ENCODE measurements around the gene TCHH. TPM values are rescaled to one million over a fixed set of nuclear protein-coding genes. Genes with fewer than 3 reads are reported as not detected.

TCHH gene
- total and polyA plus RNA-seq, 2 of the 13 experiments (the other 11 are each of a cell fraction or from before 2014, with no cell fraction given) = not detected

DNA sequence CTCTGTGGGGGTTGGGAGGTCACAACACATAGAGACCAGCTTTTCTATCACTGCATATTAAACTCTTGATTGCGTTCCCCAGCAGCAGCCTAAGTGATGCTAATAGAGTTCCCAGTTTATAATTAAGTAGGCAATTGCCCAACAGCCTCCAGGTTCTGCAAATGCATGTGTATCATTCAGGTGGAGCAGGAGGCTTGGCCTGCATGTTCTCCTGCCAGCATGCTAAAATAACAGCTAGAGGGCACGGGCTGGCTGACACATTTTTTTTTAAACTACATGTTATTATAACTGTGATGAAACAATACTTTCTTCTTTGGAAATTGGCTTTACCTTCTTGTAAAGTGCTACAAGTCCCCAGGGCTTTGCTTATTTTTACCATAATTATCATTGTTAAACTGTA is 10.4 kb downstream of the TCHH start (continued):
- TF ChIP-seq ZNF670 (CRISPR knock-in tag; IDR thresholded peaks at IDR 0.05; ENCODE audit: borderline replicate concordance) = no peak

DNA sequence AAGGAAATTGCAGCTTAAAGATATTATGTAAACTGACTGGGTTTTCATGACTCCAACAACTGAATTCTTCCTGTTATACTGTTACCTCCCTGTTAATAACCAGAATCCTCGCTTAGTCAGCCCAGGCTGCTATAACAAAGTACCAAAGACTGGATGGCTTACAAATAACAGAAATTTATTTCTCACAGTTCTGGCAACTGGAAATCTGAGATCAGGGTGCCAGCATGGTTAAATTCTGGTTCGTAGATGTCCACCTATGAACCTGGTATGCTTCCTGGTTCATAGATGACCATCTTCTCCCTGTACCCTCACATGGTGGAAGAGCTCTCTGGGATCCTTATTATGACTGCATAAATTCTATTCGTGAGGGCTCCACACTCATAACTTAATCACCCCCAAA is 18.3 kb downstream of the TCHH start:
- Histone ChIP-seq H3K79me2 (ENCODE audit: insufficient read depth, low read length) (no peaks in the 10 kb centered on the region), H4K20me1 (ENCODE audit: insufficient read depth, low read length) (no peaks in the 10 kb centered on the region), H3K27ac (ENCODE audit: extremely low read length, insufficient read depth, low read length) (no peak overlapping the region), H3K27me3 (ENCODE audit: control insufficient read depth in 1 of 2, insufficient read depth in 2 of 2, low read length in 2 of 2) (peaks cover 0 to 6% of the 10 kb centered on the region in 2 experiments; a peak in 1 of 5 replicates), H3K4me1 (ENCODE audit: insufficient read depth, low read length) (no peaks in the 10 kb centered on the region), H3K9me3 (ENCODE audit: low read length) (no peaks in the 10 kb centered on the region), H3K9ac (ENCODE audit: insufficient read depth, low read depth, low read length) (no peak overlapping the region), H3K4me2 (ENCODE audit: low read depth, low read length) (no peak overlapping the region), H3K36me3 (replicated peaks in 1 of 2; ENCODE audit: control insufficient read depth in 1 of 2, insufficient read depth in 2 of 2, low read length in 2 of 2) (no peaks in the 10 kb centered on the region), H3K4me3 (replicated peaks in 1 of 3; ENCODE audit: insufficient read depth in 1 of 3, low read depth in 2 of 3, low read length in 3 of 3) (no peak overlapping the region), H2AFZ (ENCODE audit: low read length) (no peak overlapping the region)
- intact Hi-C loops (cut with micrococcal nuclease; ENCODE audit: unreplicated experiment) = no loop called here
- no peak for ATAC-seq
- CTCF ChIA-PET (ENCODE audit: low intra/inter-chr PET ratio, low total read pairs) = no interaction called here
- FAIRE-seq = no peak
- TF ChIP-seq SOX13 (IDR thresholded peaks at IDR 0.05) (no peak), SOX13 (CRISPR knock-in tag; conservative IDR thresholded peaks at IDR 0.05 in 1 of 2, IDR thresholded peaks at IDR 0.05 in 1 of 2) (no peak), ZBTB8A (CRISPR knock-in tag; IDR thresholded peaks at IDR 0.05; ENCODE audit: borderline replicate concordance, low read depth) (no peak), AGO2 (optimal IDR thresholded peaks at IDR 0.05; ENCODE audit: low read depth, low read length) (no peak), ZNF558 (CRISPR knock-in tag; IDR thresholded peaks at IDR 0.05; ENCODE audit: borderline replicate concordance) (no peak), ZNF709 (CRISPR knock-in tag; IDR thresholded peaks at IDR 0.05) (no peak), ZKSCAN8 (CRISPR knock-in tag; IDR thresholded peaks at IDR 0.05; ENCODE audit: borderline replicate concordance) (no peak)
- TF ChIP-seq, protein P1, sequence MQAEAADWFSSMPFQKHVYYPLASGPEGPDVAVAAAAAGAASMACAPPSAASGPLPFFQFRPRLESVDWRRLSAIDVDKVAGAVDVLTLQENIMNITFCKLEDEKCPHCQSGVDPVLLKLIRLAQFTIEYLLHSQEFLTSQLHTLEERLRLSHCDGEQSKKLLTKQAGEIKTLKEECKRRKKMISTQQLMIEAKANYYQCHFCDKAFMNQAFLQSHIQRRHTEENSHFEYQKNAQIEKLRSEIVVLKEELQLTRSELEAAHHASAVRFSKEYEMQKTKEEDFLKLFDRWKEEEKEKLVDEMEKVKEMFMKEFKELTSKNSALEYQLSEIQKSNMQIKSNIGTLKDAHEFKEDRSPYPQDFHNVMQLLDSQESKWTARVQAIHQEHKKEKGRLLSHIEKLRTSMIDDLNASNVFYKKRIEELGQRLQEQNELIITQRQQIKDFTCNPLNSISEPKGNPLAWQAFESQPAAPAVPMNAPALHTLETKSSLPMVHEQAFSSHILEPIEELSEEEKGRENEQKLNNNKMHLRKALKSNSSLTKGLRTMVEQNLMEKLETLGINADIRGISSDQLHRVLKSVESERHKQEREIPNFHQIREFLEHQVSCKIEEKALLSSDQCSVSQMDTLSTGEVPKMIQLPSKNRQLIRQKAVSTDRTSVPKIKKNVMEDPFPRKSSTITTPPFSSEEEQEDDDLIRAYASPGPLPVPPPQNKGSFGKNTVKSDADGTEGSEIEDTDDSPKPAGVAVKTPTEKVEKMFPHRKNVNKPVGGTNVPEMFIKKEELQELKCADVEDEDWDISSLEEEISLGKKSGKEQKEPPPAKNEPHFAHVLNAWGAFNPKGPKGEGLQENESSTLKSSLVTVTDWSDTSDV (CRISPR knock-in tag; IDR thresholded peaks at IDR 0.05) = no peak
- BruUV-seq (replicated peaks) = no TSS peak
- WGBS (ENCODE audit: low lambda C conversion rate) = 5% methylated on average over 3 of the region's 3 CpGs
- POLR2A ChIA-PET = no interaction called here
- in situ Hi-C loops (cut with HindIII; ENCODE audit: extremely low pct_ligation_motif_present, low pct_unique_long_range_greater_than_20kb) = no loop called here
- no peak for DNase-seq (ENCODE audit: low spot score)
